ENCODE results near the gene PRKAR1A. TPM values are rescaled to one million over a fixed set of nuclear protein-coding genes. Genes with fewer than 3 reads are reported as not detected.

Gene PRKAR1A
- polyA plus RNA-seq, 1 experiment: 282 TPM

GRCh38 chr17:68565661-68566441, 53.6 kb downstream of the PRKAR1A start:
- CTCF ChIA-PET: no interaction called here
- POLR2A ChIA-PET: no interaction called here
- TF ChIP-seq CTCF (IDR thresholded peaks at IDR 0.05; ENCODE audit: low read depth, low read length): no peak
- no peak for DNase-seq (ENCODE audit: low read depth, low spot score)
- Histone ChIP-seq H3K9me3 (ENCODE audit: control insufficient read depth, insufficient read depth, low read length) (no peaks in the 10 kb centered on the region), H3K27me3 (ENCODE audit: control insufficient read depth, insufficient read depth, low read length) (no peaks in the 10 kb centered on the region), H3K4me3 (ENCODE audit: low read depth, low read length) (no peak overlapping the region), H3K27ac (ENCODE audit: low read depth, low read length) (no peak overlapping the region)

- ChIA-PET CTCF (no interaction called here), POLR2A (no interaction called here)
- DNase-seq (ENCODE audit: low read depth, low spot score): no peak
- Histone ChIP-seq H3K9me3 (ENCODE audit: control insufficient read depth, insufficient read depth, low read length) (no peaks in the 10 kb centered on the region), H3K27me3 (ENCODE audit: control insufficient read depth, insufficient read depth, low read length) (no peaks in the 10 kb centered on the region), H3K4me3 (ENCODE audit: low read depth, low read length) (no peak overlapping the region), H3K27ac (ENCODE audit: low read depth, low read length) (no peak overlapping the region)
- TF ChIP-seq CTCF (IDR thresholded peaks at IDR 0.05; ENCODE audit: low read depth, low read length): no peak
Measured at GRCh38 chr17:68566442-68566738, 54.2 kb downstream of the PRKAR1A start.

- H3K27me3 ChIP-seq (ENCODE audit: control insufficient read depth, insufficient read depth, low read length): no peaks in the 10 kb centered on the region
- no peaks in the 10 kb centered on the region for H3K9me3 ChIP-seq (ENCODE audit: control insufficient read depth, insufficient read depth, low read length)
- CTCF ChIA-PET: no interaction called here
- no peak for TF ChIP-seq CTCF (IDR thresholded peaks at IDR 0.05; ENCODE audit: low read depth, low read length)
- H3K27ac ChIP-seq (ENCODE audit: low read depth, low read length): no peak overlapping the region
- no peak for DNase-seq (ENCODE audit: low read depth, low spot score)
- POLR2A ChIA-PET: no interaction called here
- H3K4me3 ChIP-seq (ENCODE audit: low read depth, low read length): no peak overlapping the region
Measured at GRCh38 chr17:68567035-68567434, 54.8 kb downstream of the PRKAR1A start.

- H3K27me3 ChIP-seq (ENCODE audit: control insufficient read depth, insufficient read depth, low read length): no peaks in the 10 kb centered on the region
- H3K4me3 ChIP-seq (ENCODE audit: low read depth, low read length): no peak overlapping the region
- POLR2A ChIA-PET: no interaction called here
- no peaks in the 10 kb centered on the region for H3K9me3 ChIP-seq (ENCODE audit: control insufficient read depth, insufficient read depth, low read length)
- CTCF ChIA-PET: no interaction called here
- DNase-seq (ENCODE audit: low read depth, low spot score): no peak
- H3K27ac ChIP-seq (ENCODE audit: low read depth, low read length): no peak overlapping the region
- TF ChIP-seq CTCF (IDR thresholded peaks at IDR 0.05; ENCODE audit: low read depth, low read length): no peak
Measured at GRCh38 chr17:68567581-68567980, 55.4 kb downstream of the PRKAR1A start.

GRCh38 chr17:68568581-68568980, 56.4 kb downstream of the PRKAR1A start:
- Histone ChIP-seq H3K9me3 (ENCODE audit: control insufficient read depth, insufficient read depth, low read length) (no peaks in the 10 kb centered on the region), H3K4me3 (ENCODE audit: low read depth, low read length) (no peak overlapping the region), H3K27me3 (ENCODE audit: control insufficient read depth, insufficient read depth, low read length) (no peaks in the 10 kb centered on the region), H3K27ac (ENCODE audit: low read depth, low read length) (no peak overlapping the region)
- ChIA-PET POLR2A (no interaction called here), CTCF (no interaction called here)
- TF ChIP-seq CTCF (IDR thresholded peaks at IDR 0.05; ENCODE audit: low read depth, low read length): no peak
- no peak for DNase-seq (ENCODE audit: low read depth, low spot score)
